ENCODE measurements around the gene TAP2.

DNA sequence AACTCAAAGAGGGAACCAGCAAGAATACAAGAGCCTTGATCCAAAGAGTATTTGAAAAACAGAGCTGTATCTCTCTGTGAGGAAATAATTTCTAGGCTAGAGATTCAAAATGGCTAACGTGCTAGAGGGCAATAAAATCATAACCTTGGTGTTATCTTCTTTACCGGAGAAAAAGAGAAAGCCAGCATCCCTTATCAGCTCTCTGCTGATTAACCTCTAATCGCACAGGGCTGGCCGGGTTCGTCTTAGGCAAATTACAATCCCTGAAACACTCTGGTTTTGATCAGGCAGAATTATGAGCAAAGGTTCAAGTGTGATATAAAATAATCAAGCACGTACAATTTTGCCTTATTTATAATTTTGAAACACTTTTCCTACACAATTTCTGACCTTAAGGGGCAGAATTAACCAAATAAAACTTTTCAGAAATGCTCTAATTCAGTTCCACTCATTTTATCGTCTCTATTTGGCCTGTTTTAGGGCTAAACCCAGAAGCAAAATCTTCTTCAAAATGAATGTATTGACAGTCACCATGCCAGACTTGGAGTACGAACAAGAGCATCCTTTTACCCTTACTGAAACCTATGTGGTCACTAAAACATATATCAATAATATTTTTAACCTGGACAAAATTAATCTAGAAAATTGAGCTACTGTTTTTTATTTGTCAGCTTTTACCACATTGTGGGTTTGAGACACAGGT lies 29.2 kb upstream of the TAP2 start:
- no peak for TF ChIP-seq POLR2A (IDR thresholded peaks at IDR 0.05; ENCODE audit: low read depth, low read length)
- TF ChIP-seq POLR2AphosphoS5 (IDR thresholded peaks at IDR 0.05; ENCODE audit: low read depth, low read length) = no peak

Measured in GM12892 (cell line).